Cardiac atrium fibroblast (primary cell): ENCODE data around the gene CATSPERB. TPM values are rescaled to one million over a fixed set of nuclear protein-coding genes. Genes with fewer than 3 reads are reported as not detected.

ENCODE experiments used
- total RNA-seq: library from RNA; depleted of rRNA; stranded (reverse); fragments of >200 nt; gene quantifications from 2 replicates; pipeline ENCODE4 v1.2.3, GENCODE V29; 2015

CATSPERB gene
- total RNA-seq = 0.16 TPM in 1 of 2 replicates, not detected in the other

GRCh38 chr14:91731986-91732385 is at the start of gene CATSPERB:
TSS of gene CATSPERB (minus strand) at chr14:91732086. CDS start at chr14:91729479, 2,607 bp downstream.

Other genes with a start within 250 kb of the CATSPERB start
- 26.9 and 48.3 TPM in 2 replicates for gene PPP4R3A, start 221.8 kb downstream of the CATSPERB start, total RNA-seq
- gene TC2N, start 135.4 kb upstream of the CATSPERB start, total RNA-seq = 0.97 and 1.3 TPM in 2 replicates
- 58.3 and 74.8 TPM in 2 replicates for gene FBLN5, start 215.6 kb upstream of the CATSPERB start, total RNA-seq